Naive thymus-derived CD4-positive, alpha-beta T cell (primary cell): ENCODE results near the gene RAD51B. TPM values are rescaled to one million over a fixed set of nuclear protein-coding genes. Genes with fewer than 3 reads are reported as not detected.
A peak's percentile ranks its signal among the peaks of the same experiment; 100 is the strongest.

ENCODE experiments used
- ATAC-seq: fragments of 150-1000 bp; cut with Tn5 transposase; 2 replicates; pipeline ENCODE4 v1.10.0; 2021; ENCODE audit warnings: mild to moderate bottlenecking, moderate library complexity
- CTCF ChIA-PET: fragments of 350-600 bp; sonication (Branson Sonifier 250); formaldehyde crosslinking; loops from one replicate; lab custom pipeline; 2021; ENCODE audit warnings: antibody characterized with exemption; lab: Charles Lee
- POLR2A ChIA-PET: fragments of 350-600 bp; sonication (Branson Sonifier 250); formaldehyde crosslinking; loops from one replicate; lab custom pipeline; 2021; ENCODE audit warnings: antibody characterized with exemption, inconsistent platforms; lab: Charles Lee
- DNase-seq, 9 donors: peaks; one replicate each; pipeline versions ENCODE4 v3.0.0 to v3.0.0-alpha.2; 2020 to 2022; ENCODE audit warnings: mixed read lengths in 1 of 9
- H3K27ac ChIP-seq: one replicate; pipeline ENCODE4 v1.7.0; 2013; ENCODE audit warnings: mild to moderate bottlenecking, low read depth, low read length, moderate library complexity
- H3K27me3 ChIP-seq, 2 donors: one replicate each; pipeline ENCODE4 v1.7.0; 2013; ENCODE audit warnings: low read length in 2 of 2, mild to moderate bottlenecking in 2 of 2, moderate library complexity in 2 of 2; ENCODE audit not compliant: control insufficient read depth in 2 of 2, insufficient read depth in 2 of 2
- H3K36me3 ChIP-seq, 3 experiments: 1 replicate in 2 of 3; 2 replicates in 1 of 3; pipeline ENCODE4 v1.7.0; 2013; ENCODE audit warnings: low read length in 3 of 3, mild to moderate bottlenecking in 3 of 3, moderate library complexity in 1 of 3; ENCODE audit not compliant: insufficient read depth in 3 of 3, control insufficient read depth in 2 of 3
- H3K4me1 ChIP-seq, 2 donors: one replicate each; pipeline ENCODE4 v1.7.0; 2013; ENCODE audit warnings: low read length in 2 of 2, mild to moderate bottlenecking in 2 of 2, moderate library complexity in 1 of 2; ENCODE audit not compliant: control insufficient read depth in 2 of 2, insufficient read depth in 2 of 2
- H3K4me3 ChIP-seq: 2 replicates; pipeline ENCODE4 v1.7.0; 2013; ENCODE audit warnings: mild to moderate bottlenecking, low read length
- H3K9me3 ChIP-seq, 3 experiments: 1 replicate in 2 of 3; 2 replicates in 1 of 3; pipeline ENCODE4 v1.7.0; 2013; ENCODE audit warnings: low read length in 3 of 3; ENCODE audit not compliant: control insufficient read depth in 2 of 3
- H3K27ac Mint-ChIP-seq, 9 donors: one replicate each; pipeline ENCODE4 v1.8.0; 2020 to 2022; ENCODE audit warnings: mixed read lengths in 9 of 9, mild to moderate bottlenecking in 8 of 9, moderate library complexity in 5 of 9, inconsistent platforms in 2 of 9
- H3K27me3 Mint-ChIP-seq, 5 donors: one replicate each; pipeline ENCODE4 v1.8.0; 2021 to 2022; ENCODE audit warnings: mixed read lengths in 5 of 5, mild to moderate bottlenecking in 1 of 5
- H3K36me3 Mint-ChIP-seq, 5 donors: one replicate each; pipeline ENCODE4 v1.8.0; 2020 to 2022; ENCODE audit warnings: mixed read lengths in 5 of 5, mild to moderate bottlenecking in 3 of 5, inconsistent platforms in 1 of 5
- H3K4me1 Mint-ChIP-seq, 7 donors: one replicate each; pipeline ENCODE4 v1.8.0; 2020 to 2022; ENCODE audit warnings: mixed read lengths in 7 of 7, mild to moderate bottlenecking in 3 of 7, inconsistent platforms in 1 of 7
- H3K4me3 Mint-ChIP-seq, 10 donors: one replicate each; pipeline ENCODE4 v1.8.0; 2020 to 2022; ENCODE audit warnings: mild to moderate bottlenecking in 10 of 10, mixed read lengths in 10 of 10, moderate library complexity in 6 of 10, inconsistent platforms in 2 of 10
- H3K9me3 Mint-ChIP-seq, 11 donors: one replicate each; pipeline ENCODE4 v1.8.0; 2020 to 2022; ENCODE audit warnings: mixed read lengths in 11 of 11, mild to moderate bottlenecking in 4 of 11, inconsistent platforms in 1 of 11, moderate library complexity in 1 of 11
- intact Hi-C, 2 donors: fragments of 100-400 bp; cut with micrococcal nuclease; formaldehyde crosslinking; loops; one replicate each; pipeline ENCODE4 v1.15.1; 2023
- polyA plus RNA-seq, 2 donors: library from polyadenylated mRNA; unstranded; fragments of 300-500 nt; fragmentation: Illumina TruSeq; gene quantifications; one replicate each; pipeline ENCODE4 v1.2.3, GENCODE V29; 2021
- total RNA-seq, 6 experiments: library from RNA in 5 of 6; stranded (reverse) in 5 of 6; gene quantifications; 1 replicate in 5 of 6; 2 replicates in 1 of 6; pipeline ENCODE4 v1.2.3 and lab custom pipeline; 2021 to 2026

Gene RAD51B
- total and polyA plus RNA-seq, 7 experiments from 2014 or later = 15.0 to 42.2 (median 28.8) TPM

- DNase-seq = no peak
- Histone ChIP-seq H3K36me3 (no peaks in the 10 kb centered on the region), H3K9me3 (no peaks in the 10 kb centered on the region), H3K27ac (no peak overlapping the region), H3K4me1 (peaks cover 0 to 14% of the 10 kb centered on the region in 2 donors), H3K4me3 (no peak overlapping the region), H3K27me3 (no peaks in the 10 kb centered on the region)
- Mint-ChIP-seq H3K4me3 (no peak overlapping the region), H3K36me3 (peaks cover 0 to 13% (median 0%) of the 10 kb centered on the region in 5 donors), H3K27me3 (no peaks in the 10 kb centered on the region), H3K9me3 (no peaks in the 10 kb centered on the region), H3K27ac (no peak overlapping the region), H3K4me1 (peaks cover 11 to 68% (median 57%) of the 10 kb centered on the region in 7 donors)
- no peak for ATAC-seq
- ChIA-PET POLR2A (interaction anchor here (0.7 kb wide), 1 partner anchor 83 kb away, joined by 3 read pairs; no protein-coding TSS in a partner anchor), CTCF (no interaction called here)
- intact Hi-C loops = loop anchor here in 1 of 2 donors (5.0 to 10.0 kb wide), 2 partner anchors 115 to 137 kb away; no protein-coding TSS in a partner anchor
Observed at GRCh38 chr14:68370057-68370360, 550.4 kb downstream of the RAD51B start.

- Mint-ChIP-seq H3K4me3 (no peak overlapping the region), H3K9me3 (peaks cover 0 to 1% (median 0%) of the 10 kb centered on the region in 11 donors), H3K27ac (peak overlapping the region in 4 of 9 donors; percentile 3 to 80 (median 30)), H3K4me1 (peaks cover 34 to 84% (median 73%) of the 10 kb centered on the region in 7 donors), H3K27me3 (no peaks in the 10 kb centered on the region), H3K36me3 (peaks cover 0 to 15% (median 0%) of the 10 kb centered on the region in 5 donors)
- no peaks in the 10 kb centered on the region for H3K36me3 ChIP-seq
- no peak overlapping the region for H3K4me3 ChIP-seq
- ATAC-seq (no peak), DNase-seq (no peak)
- ChIA-PET CTCF (interaction anchor here (1.2 kb wide), 1 partner anchor 121 kb away, joined by 3 read pairs; no protein-coding TSS in a partner anchor), POLR2A (interaction anchor here (0.6 kb wide), 1 partner anchor 258 kb away, joined by 3 read pairs; no protein-coding TSS in a partner anchor)
- peaks cover 0 to 38% of the 10 kb centered on the region in 2 donors for H3K4me1 ChIP-seq
- no peaks in the 10 kb centered on the region for H3K27me3 ChIP-seq
- H3K9me3 ChIP-seq = no peaks in the 10 kb centered on the region
- intact Hi-C loops = loop anchor here in 1 of 2 donors (5.0 to 10.0 kb wide), 2 partner anchors 112 to 135 kb away; no protein-coding TSS in a partner anchor
- no peak overlapping the region for H3K27ac ChIP-seq
Observed at GRCh38 chr14:68372368-68372767, 552.8 kb downstream of the RAD51B start.

GRCh38 chr14:68373124-68373646 lies 553.6 kb downstream of the RAD51B start:
- intact Hi-C loops = loop anchor here in 1 of 2 donors (5.0 to 10.0 kb wide), 2 partner anchors 112 to 134 kb away; no protein-coding TSS in a partner anchor
- H3K27me3 Mint-ChIP-seq = no peaks in the 10 kb centered on the region
- POLR2A ChIA-PET = interaction anchor here (0.6 to 1.2 kb wide), 2 partner anchors 15 to 347 kb away, joined by 3 to 4 read pairs; no protein-coding TSS in a partner anchor

GRCh38 chr14:68373847-68374444 lies 554.4 kb downstream of the RAD51B start:
- no peak overlapping the region for H3K4me3 ChIP-seq
- H3K9me3 ChIP-seq = no peaks in the 10 kb centered on the region
- ChIA-PET CTCF (interaction anchor here (0.6 to 4.8 kb wide), 7 partner anchors 11 to 442 kb away, joined by 3 to 16 read pairs (median 3); no protein-coding TSS in a partner anchor), POLR2A (interaction anchor here (0.6 to 5.1 kb wide), 7 partner anchors 12 to 442 kb away, joined by 3 to 27 read pairs (median 4); partner anchors contain the start of gene ZFP36L1)
- no peaks in the 10 kb centered on the region for H3K27me3 ChIP-seq
- peak overlapping the region in 2 of 9 donors; percentile 21 to 48 for H3K27ac Mint-ChIP-seq
- H3K4me1 Mint-ChIP-seq = peaks cover 34 to 86% (median 74%) of the 10 kb centered on the region in 7 donors
- ATAC-seq = peak; percentile 32
- no peaks in the 10 kb centered on the region for H3K27me3 Mint-ChIP-seq
- H3K4me1 ChIP-seq = peaks cover 0 to 43% of the 10 kb centered on the region in 2 donors
- no peak for DNase-seq
- H3K27ac ChIP-seq = no peak overlapping the region
- H3K9me3 Mint-ChIP-seq = peaks cover 0 to 1% (median 0%) of the 10 kb centered on the region in 11 donors
- intact Hi-C loops = loop anchor here in 1 of 2 donors (1.0 to 10.0 kb wide), 3 partner anchors 111 to 415 kb away; no protein-coding TSS in a partner anchor
- H3K36me3 Mint-ChIP-seq = peaks cover 0 to 15% (median 0%) of the 10 kb centered on the region in 5 donors
- H3K4me3 Mint-ChIP-seq = no peak overlapping the region
- no peaks in the 10 kb centered on the region for H3K36me3 ChIP-seq

More at GRCh38 chr14:68373124-68373646, 553.6 kb downstream of the RAD51B start:
- Mint-ChIP-seq H3K4me1 (peaks cover 38 to 86% (median 75%) of the 10 kb centered on the region in 7 donors), H3K9me3 (peaks cover 0 to 1% (median 0%) of the 10 kb centered on the region in 11 donors), H3K36me3 (peaks cover 0 to 15% (median 0%) of the 10 kb centered on the region in 5 donors), H3K4me3 (no peak overlapping the region), H3K27ac (peak overlapping the region in 2 of 9 donors; percentile 21 to 70)
- CTCF ChIA-PET = interaction anchor here (1.0 to 4.8 kb wide), 4 partner anchors 11 to 416 kb away, joined by 3 to 16 read pairs (median 3); no protein-coding TSS in a partner anchor
- DNase-seq (no peak), ATAC-seq (no peak)
- Histone ChIP-seq H3K27me3 (no peaks in the 10 kb centered on the region), H3K27ac (no peak overlapping the region), H3K4me3 (no peak overlapping the region), H3K9me3 (no peaks in the 10 kb centered on the region), H3K4me1 (peaks cover 0 to 44% of the 10 kb centered on the region in 2 donors), H3K36me3 (no peaks in the 10 kb centered on the region)

GRCh38 chr14:68374682-68375081 lies 555.1 kb downstream of the RAD51B start:
- POLR2A ChIA-PET = interaction anchor here (0.6 to 5.1 kb wide), 8 partner anchors 7 to 441 kb away, joined by 3 to 27 read pairs (median 8); partner anchors contain the start of gene ZFP36L1
- no peaks in the 10 kb centered on the region for H3K27me3 Mint-ChIP-seq
- DNase-seq (no peak), ATAC-seq (no peak)
- H3K9me3 Mint-ChIP-seq = peaks cover 0 to 1% (median 0%) of the 10 kb centered on the region in 11 donors
- no peaks in the 10 kb centered on the region for H3K27me3 ChIP-seq
- intact Hi-C loops = loop anchor here in 1 of 2 donors (1.0 to 10.0 kb wide), 3 partner anchors 110 to 415 kb away; no protein-coding TSS in a partner anchor
- peak overlapping the region in 1 of 10 donors; percentile 41 for H3K4me3 Mint-ChIP-seq
- H3K27ac Mint-ChIP-seq = peak overlapping the region in 2 of 9 donors; percentile 80 to 83
- no peak overlapping the region for H3K27ac ChIP-seq
- peaks cover 31 to 84% (median 72%) of the 10 kb centered on the region in 7 donors for H3K4me1 Mint-ChIP-seq
- no peaks in the 10 kb centered on the region for H3K36me3 ChIP-seq
- CTCF ChIA-PET = interaction anchor here (0.6 to 4.8 kb wide), 7 partner anchors 86 to 441 kb away, joined by 3 to 16 read pairs (median 3); no protein-coding TSS in a partner anchor
- H3K9me3 ChIP-seq = no peaks in the 10 kb centered on the region
- H3K36me3 Mint-ChIP-seq = peaks cover 0 to 17% (median 0%) of the 10 kb centered on the region in 5 donors
- peaks cover 0 to 38% of the 10 kb centered on the region in 2 donors for H3K4me1 ChIP-seq
- H3K4me3 ChIP-seq = no peak overlapping the region

GRCh38 chr14:68375376-68375775 lies 555.8 kb downstream of the RAD51B start:
- H3K9me3 ChIP-seq = no peaks in the 10 kb centered on the region
- no peak overlapping the region for H3K4me3 ChIP-seq
- ChIA-PET CTCF (interaction anchor here (0.8 to 4.8 kb wide), 7 partner anchors 10 to 414 kb away, joined by 3 to 16 read pairs (median 4); no protein-coding TSS in a partner anchor), POLR2A (interaction anchor here (0.8 to 5.1 kb wide), 8 partner anchors 8 to 441 kb away, joined by 3 to 27 read pairs (median 9); partner anchors contain the start of gene ZFP36L1)
- Mint-ChIP-seq H3K36me3 (peaks cover 0 to 16% (median 0%) of the 10 kb centered on the region in 5 donors), H3K27me3 (no peaks in the 10 kb centered on the region), H3K4me1 (peaks cover 30 to 84% (median 72%) of the 10 kb centered on the region in 7 donors), H3K9me3 (peaks cover 0 to 1% (median 0%) of the 10 kb centered on the region in 11 donors), H3K27ac (peak overlapping the region in 7 of 9 donors; percentile 0 to 88 (median 76)), H3K4me3 (peak overlapping the region in 5 of 10 donors; percentile 3 to 72 (median 26))
- no peaks in the 10 kb centered on the region for H3K27me3 ChIP-seq
- no peaks in the 10 kb centered on the region for H3K36me3 ChIP-seq
- ATAC-seq (no peak), DNase-seq (no peak)
- intact Hi-C loops = loop anchor here in 1 of 2 donors (10.0 kb wide), 1 partner anchor 109 kb away; no protein-coding TSS in a partner anchor
- H3K4me1 ChIP-seq = peaks cover 0 to 38% of the 10 kb centered on the region in 2 donors
- H3K27ac ChIP-seq = no peak overlapping the region
